NCI-H524 treated with DMSO at 0.1 percent for 48 hours (cell line): ENCODE measurements around the gene PDCD6IP.
"Not testable (repeated sequence)": the region's sequence is repeated elsewhere in the genome, so short reads cannot be mapped to it uniquely, and the experiment has no call there.

Experiments
- DNase-seq: peaks from one replicate; lab custom pipeline; 2025; lab: John Stamatoyannopoulos, UW

The PDCD6IP gene

DNA sequence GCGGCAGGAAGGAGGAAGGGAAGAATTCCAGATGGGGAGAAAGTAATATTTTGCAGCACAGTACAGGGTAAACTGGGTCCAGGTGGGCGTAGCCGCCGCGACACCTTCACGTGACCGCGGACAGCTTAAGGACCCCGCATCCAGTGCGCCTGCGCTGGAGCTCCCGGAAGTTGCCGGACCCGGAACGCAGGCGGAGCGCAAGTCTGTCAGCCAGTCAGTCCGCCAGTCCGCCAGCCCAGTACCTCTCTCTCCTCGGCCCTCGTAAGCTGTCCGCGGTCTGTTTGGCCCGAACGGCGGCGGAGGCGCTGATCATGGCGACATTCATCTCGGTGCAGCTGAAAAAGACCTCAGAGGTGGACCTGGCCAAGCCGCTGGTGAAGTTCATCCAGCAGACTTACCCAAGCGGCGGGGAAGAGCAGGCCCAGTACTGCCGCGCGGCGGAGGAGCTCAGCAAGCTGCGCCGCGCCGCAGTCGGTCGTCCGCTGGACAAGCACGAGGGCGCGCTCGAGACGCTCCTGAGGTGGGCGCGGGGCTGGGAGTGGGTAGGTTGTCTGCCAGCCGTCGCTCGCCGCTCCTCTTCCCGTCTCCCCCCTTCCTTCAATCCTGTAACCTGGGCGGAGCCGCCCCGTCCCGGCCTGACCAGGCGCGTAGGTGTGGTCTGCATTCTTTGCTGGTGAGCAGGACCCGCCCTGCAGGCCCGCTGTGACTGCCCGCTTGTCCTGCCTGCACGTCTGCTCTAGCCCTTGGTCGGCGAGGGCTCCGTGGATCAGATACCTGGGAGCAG, at the start of gene PDCD6IP:
Gene PDCD6IP (plus strand): TSS at position 213 of the 784 bp plus-strand sequence. CDS start 99 bp downstream, at position 312.
- DNase-seq, result peak; percentile 57

GRCh38 chr3:33749546-33750210, 48.8 kb upstream of the PDCD6IP start:
- no peak for DNase-seq

DNA sequence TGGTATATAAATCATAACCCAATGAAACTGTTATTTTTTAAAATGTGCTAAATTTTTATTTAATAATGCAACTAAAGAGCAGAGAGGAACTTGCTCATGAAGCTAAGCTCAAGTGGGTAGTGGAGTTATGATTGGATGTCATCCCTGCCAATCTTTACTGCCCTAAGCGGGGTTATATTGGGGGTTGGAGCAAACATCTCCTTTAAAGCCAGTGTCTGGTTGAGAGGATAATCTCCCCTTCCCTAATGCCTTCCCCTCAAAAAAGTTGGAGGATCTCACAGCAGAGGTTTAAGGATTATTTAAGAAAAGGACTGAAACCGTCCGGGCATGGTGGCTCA, 48.2 kb upstream of the PDCD6IP start:
- no peak for DNase-seq

GRCh38 chr3:33751336-33751735, 47.1 kb upstream of the PDCD6IP start:
- DNase-seq, result no peak

GRCh38 chr3:33754391-33754790, 44.0 kb upstream of the PDCD6IP start:
- DNase-seq, result not testable (repeated sequence)

GRCh38 chr3:33758281-33758680, 40.1 kb upstream of the PDCD6IP start:
- no peak for DNase-seq

DNA sequence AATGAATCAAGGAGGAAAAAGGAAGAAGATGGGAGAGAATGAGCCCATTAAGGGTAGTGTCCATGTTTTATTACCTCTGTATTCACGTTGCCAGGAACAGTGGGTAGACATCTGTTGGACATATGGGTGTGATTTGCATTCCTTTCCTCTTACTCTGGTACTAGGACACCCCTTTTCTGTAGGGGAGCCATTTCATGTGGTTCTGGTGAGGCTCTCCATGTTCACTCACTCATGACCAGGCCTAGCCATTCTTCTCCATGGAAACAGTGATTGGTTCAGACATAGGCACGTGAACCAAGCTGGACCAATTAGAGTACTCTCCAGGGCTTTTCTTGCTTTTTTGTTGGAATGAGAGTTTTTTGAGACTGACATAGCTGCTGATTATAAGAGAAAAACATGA, 39.6 kb upstream of the PDCD6IP start:
- DNase-seq, result no peak

DNA sequence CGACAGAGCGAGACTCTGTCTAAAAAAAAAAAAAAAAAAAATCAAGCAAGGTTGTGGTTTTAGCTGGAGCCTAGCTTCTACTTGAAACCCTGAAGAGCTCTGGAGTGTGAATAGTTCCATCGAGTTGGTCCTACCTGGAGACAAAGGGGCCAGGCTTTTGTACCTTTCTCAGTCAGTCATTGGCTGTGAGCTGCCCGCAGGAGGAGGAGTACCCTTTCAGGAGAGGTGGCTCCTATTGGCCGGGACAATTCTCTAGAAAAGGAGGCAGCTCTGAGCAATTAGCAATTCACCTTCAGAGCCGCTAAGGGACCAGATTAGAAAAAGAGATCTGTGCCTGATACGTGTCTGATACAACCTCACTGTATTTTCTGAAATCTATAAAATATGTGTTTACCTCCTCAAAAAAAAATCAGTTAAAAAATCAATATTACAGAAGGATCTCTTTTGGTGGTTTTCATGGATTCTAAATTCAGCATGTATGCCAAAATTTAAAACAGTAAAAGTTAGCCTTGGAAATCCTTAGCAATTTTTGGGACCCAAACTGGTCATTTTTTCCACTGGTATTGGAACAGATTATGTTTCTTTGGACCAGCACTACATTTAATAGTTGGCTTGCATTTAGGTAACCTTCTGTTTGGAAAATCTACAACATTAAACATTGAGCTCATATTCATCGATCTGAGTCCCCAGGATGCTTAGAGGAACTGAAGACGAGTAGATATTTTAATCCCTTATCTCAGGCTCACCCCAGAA, 29.7 kb upstream of the PDCD6IP start:
- no peak for DNase-seq

GRCh38 chr3:33773637-33774036, 24.8 kb upstream of the PDCD6IP start:
- no peak for DNase-seq

GRCh38 chr3:33775363-33775762, 23.1 kb upstream of the PDCD6IP start:
- no peak for DNase-seq

DNA sequence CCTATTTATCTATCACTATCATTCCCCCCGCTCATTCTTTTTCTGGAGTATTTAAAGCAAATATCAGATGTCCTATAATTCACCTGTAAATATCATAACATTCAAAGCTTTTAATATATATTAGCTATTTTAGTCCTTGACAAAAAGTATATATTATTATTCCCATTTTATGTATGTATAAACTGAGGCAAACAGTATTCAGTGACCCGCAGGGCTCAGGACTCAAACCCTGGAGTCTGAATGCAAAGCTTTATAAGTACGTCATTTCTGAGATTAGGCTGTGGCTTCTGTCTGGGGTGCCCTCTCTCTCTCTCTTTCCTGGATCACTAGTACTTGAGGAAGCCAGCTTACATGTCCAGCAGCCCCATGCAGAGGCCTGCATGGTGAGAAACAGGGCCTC, 20.4 kb upstream of the PDCD6IP start:
- no peak for DNase-seq

DNA sequence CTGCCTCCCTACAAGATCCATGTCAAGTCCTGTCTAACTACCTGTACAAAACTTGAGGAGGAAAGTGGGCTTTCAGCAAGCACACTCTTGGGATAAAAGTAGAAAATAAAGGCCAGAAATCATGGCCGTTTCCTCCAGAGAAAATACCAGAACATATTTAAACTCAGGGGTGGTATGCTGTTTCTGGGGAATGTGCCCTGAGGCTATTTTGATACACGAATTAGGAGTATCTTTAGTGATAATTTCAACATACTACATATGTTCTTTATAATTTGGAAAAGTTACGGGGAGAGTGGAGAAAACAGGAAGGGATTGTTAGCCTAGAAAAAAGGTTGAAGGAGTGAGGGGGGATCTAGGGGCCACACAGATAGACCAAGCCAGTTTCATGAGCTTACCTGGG, 18.7 kb upstream of the PDCD6IP start:
- no peak for DNase-seq

DNA sequence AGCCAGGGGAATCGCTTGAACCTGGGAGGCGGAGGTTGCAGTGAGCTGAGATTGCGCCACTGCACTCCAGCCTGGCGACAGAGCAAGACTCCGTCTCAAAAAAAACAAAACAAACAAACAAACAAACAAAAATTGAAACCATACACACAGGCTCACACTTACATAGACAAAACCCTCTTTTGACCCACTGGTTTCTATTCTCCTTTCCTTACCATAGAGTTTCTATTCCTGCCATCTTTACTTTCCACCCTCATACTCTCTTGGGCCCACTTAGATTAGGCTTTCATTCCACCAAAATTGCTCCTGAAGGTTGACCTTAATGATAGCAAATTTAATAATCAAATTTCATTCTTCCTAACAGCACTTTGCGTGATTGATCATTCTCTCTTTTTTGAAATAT, 17.0 kb upstream of the PDCD6IP start:
- not testable (repeated sequence) for DNase-seq

- no peak for DNase-seq
Observed at GRCh38 chr3:33786565-33787327, 11.7 kb upstream of the PDCD6IP start.

GRCh38 chr3:33787328-33788009, 11.0 kb upstream of the PDCD6IP start:
- no peak for DNase-seq

- no peak for DNase-seq
Observed at GRCh38 chr3:33789183-33789954, 9.1 kb upstream of the PDCD6IP start.

- DNase-seq, result no peak
Observed at GRCh38 chr3:33790091-33790490, 8.3 kb upstream of the PDCD6IP start.

- no peak for DNase-seq
Observed at GRCh38 chr3:33791477-33792166, 6.8 kb upstream of the PDCD6IP start.

- no peak for DNase-seq
Observed at GRCh38 chr3:33792167-33792892, 6.1 kb upstream of the PDCD6IP start.

- no peak for DNase-seq
Observed at GRCh38 chr3:33795131-33795530, 3.3 kb upstream of the PDCD6IP start.
